ENCODE results near the gene ARHGAP20.

Gene ARHGAP20

GRCh38 chr11:110544779-110545178 lies 167.5 kb downstream of the ARHGAP20 start:
- Histone ChIP-seq H3K4me1 (ENCODE audit: control insufficient read depth, insufficient read depth, low read length) (no peaks in the 10 kb centered on the region), H3K9ac (ENCODE audit: low read length) (no peak overlapping the region), H3K9me3 (ENCODE audit: control insufficient read depth, low read length) (no peaks in the 10 kb centered on the region), H3K27me3 (ENCODE audit: control insufficient read depth, insufficient read depth, low read length) (no peaks in the 10 kb centered on the region), H3K4me3 (ENCODE audit: low read length) (no peak overlapping the region), H3K36me3 (ENCODE audit: control insufficient read depth, insufficient read depth, low read length) (no peaks in the 10 kb centered on the region)

- no peak overlapping the region for H3K9ac ChIP-seq (ENCODE audit: low read length)
- H3K27me3 ChIP-seq (ENCODE audit: control insufficient read depth, insufficient read depth, low read length) = no peaks in the 10 kb centered on the region
- no peaks in the 10 kb centered on the region for H3K36me3 ChIP-seq (ENCODE audit: control insufficient read depth, insufficient read depth, low read length)
- no peaks in the 10 kb centered on the region for H3K4me1 ChIP-seq (ENCODE audit: control insufficient read depth, insufficient read depth, low read length)
- H3K4me3 ChIP-seq (ENCODE audit: low read length) = no peak overlapping the region
- H3K9me3 ChIP-seq (ENCODE audit: control insufficient read depth, low read length) = no peaks in the 10 kb centered on the region
These were observed 174.1 kb downstream of the ARHGAP20 start for GRCh38 chr11:110538154-110538553.

DNA sequence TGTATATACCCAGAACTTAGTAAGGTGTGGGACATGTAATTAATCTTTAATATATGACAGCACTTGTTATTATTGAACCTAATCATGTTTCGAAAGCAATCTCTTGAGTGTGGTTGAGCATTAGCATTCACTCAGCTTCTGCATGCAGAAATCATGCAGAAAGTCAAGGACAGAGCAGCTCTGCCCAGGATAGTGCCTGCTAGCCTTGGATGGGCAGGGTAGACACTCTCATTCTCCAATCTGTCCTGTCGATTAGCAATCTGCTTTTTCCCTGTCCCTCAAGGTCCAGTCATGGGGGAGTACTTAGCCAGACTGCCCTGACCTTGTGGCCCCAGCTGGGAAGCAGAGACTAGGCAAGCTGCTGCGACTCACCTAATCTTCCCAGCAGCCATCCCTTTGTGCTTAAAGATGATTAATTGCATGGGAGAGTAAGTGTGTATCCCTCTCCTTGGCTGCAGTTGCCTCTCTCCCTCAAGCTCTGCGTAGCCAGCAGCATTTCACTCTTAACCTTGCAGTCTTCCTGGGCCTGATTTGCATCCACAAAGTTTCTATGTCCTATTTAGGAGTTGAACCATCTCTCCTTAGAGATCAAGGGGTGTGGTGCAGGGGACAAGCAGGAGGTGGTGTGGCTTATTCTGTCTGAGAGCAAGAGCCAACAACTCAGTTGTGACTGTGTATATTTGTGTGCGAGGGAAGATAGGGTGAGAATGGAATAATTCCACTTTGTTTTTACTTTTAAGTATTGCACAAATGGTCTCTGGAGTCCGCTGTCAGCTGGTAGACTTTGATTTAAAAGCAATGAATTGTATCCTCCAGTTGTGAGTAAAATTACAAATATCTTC lies 181.1 kb downstream of the ARHGAP20 start:
- no peaks in the 10 kb centered on the region for H3K36me3 ChIP-seq (ENCODE audit: control insufficient read depth, insufficient read depth, low read length)
- H3K4me3 ChIP-seq (ENCODE audit: low read length) = no peak overlapping the region
- H3K9me3 ChIP-seq (ENCODE audit: control insufficient read depth, low read length) = no peaks in the 10 kb centered on the region
- no peaks in the 10 kb centered on the region for H3K27me3 ChIP-seq (ENCODE audit: control insufficient read depth, insufficient read depth, low read length)
- no peaks in the 10 kb centered on the region for H3K4me1 ChIP-seq (ENCODE audit: control insufficient read depth, insufficient read depth, low read length)
- no peak overlapping the region for H3K9ac ChIP-seq (ENCODE audit: low read length)

- H3K9ac ChIP-seq (ENCODE audit: low read length) = no peak overlapping the region
- no peaks in the 10 kb centered on the region for H3K9me3 ChIP-seq (ENCODE audit: control insufficient read depth, low read length)
- no peaks in the 10 kb centered on the region for H3K4me1 ChIP-seq (ENCODE audit: control insufficient read depth, insufficient read depth, low read length)
- H3K4me3 ChIP-seq (ENCODE audit: low read length) = no peak overlapping the region
- H3K27me3 ChIP-seq (ENCODE audit: control insufficient read depth, insufficient read depth, low read length) = no peaks in the 10 kb centered on the region
- no peaks in the 10 kb centered on the region for H3K36me3 ChIP-seq (ENCODE audit: control insufficient read depth, insufficient read depth, low read length)
These were observed 183.2 kb downstream of the ARHGAP20 start for GRCh38 chr11:110529043-110529442.

DNA sequence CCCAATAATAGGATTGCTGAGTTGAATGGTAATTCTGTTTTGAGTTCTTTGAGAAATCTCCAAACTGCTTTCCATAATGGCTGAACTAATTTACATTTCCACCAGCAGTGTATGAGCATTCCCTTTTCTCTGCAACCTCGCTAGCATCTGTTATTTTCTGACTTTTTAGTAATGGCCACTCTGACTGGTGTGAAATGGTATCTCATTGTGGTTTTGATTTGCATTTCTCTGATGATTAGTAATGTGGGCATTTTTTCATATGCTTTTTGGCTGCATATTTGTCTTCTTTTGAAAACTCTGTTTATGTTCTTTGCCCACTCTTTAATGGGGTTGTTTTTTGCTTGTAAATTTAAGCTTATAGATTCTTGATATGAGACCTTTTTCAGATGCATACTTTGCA lies 185.1 kb downstream of the ARHGAP20 start:
- Histone ChIP-seq H3K9ac (ENCODE audit: low read length) (no peak overlapping the region), H3K36me3 (ENCODE audit: control insufficient read depth, insufficient read depth, low read length) (no peaks in the 10 kb centered on the region), H3K27me3 (ENCODE audit: control insufficient read depth, insufficient read depth, low read length) (no peaks in the 10 kb centered on the region), H3K9me3 (ENCODE audit: control insufficient read depth, low read length) (no peaks in the 10 kb centered on the region), H3K4me1 (ENCODE audit: control insufficient read depth, insufficient read depth, low read length) (no peaks in the 10 kb centered on the region), H3K4me3 (ENCODE audit: low read length) (no peak overlapping the region)
